K562 (cell line): ENCODE data around the gene OR2V2. TPM values are rescaled to one million over a fixed set of nuclear protein-coding genes. Genes with fewer than 3 reads are reported as not detected.
A peak's percentile ranks its signal among the peaks of the same experiment; 100 is the strongest.

ENCODE experiments used
- BCOR ChIP-seq: fragments of 450-650 bp; IDR thresholded peaks from 2 replicates; pipeline ENCODE4 v1.6.1; 2016
- CEBPB ChIP-seq: fragments of 450-650 bp; IDR thresholded peaks from 2 replicates; pipeline ENCODE4 v1.6.1; 2016; ENCODE audit warnings: missing genetic modification characterization, missing compliant biosample characterization
- CEBPG ChIP-seq, 3 experiments: fragments of 200-800 bp in 1 of 3; sonication (Bioruptor generic) in 1 of 3; sonication (generic) in 1 of 3; formaldehyde crosslinking in 1 of 3; IDR thresholded peaks in 2 of 3; conservative IDR thresholded peaks in 1 of 3; 2 replicates each; pipeline versions ENCODE4 v1.6.1 to v1.8.0; 2016 to 2022; ENCODE audit warnings: missing compliant biosample characterization in 2 of 3, missing genetic modification characterization in 2 of 3, mild to moderate bottlenecking in 1 of 3, missing genetic modification reagents in 1 of 3
- DDX20 ChIP-seq: fragments of 450-650 bp; IDR thresholded peaks from 2 replicates; pipeline ENCODE4 v1.6.1; 2016; ENCODE audit warnings: missing genetic modification characterization, low read depth, mild to moderate bottlenecking, missing compliant biosample characterization, moderate library complexity
- FOXJ3 ChIP-seq: sonication (generic); formaldehyde crosslinking; IDR thresholded peaks from 2 replicates; pipeline ENCODE4 v1.4.0; 2020; ENCODE audit warnings: mild to moderate bottlenecking, missing genetic modification reagents
- FUS ChIP-seq: fragments of 200-400 bp; formaldehyde crosslinking; optimal IDR thresholded peaks from 2 replicates; pipeline ENCODE3; 2017; ENCODE audit warnings: low read depth, low read length
- KLF1 ChIP-seq: fragments of 450-650 bp; IDR thresholded peaks from 2 replicates; pipeline ENCODE4 v1.6.1; 2016; ENCODE audit warnings: missing genetic modification characterization, missing compliant biosample characterization
- NR3C1 ChIP-seq: sonication (generic); formaldehyde crosslinking; IDR thresholded peaks from 2 replicates; pipeline ENCODE4 v1.8.1; 2022; ENCODE audit warnings: missing genetic modification reagents
- PHF21A ChIP-seq: fragments of 450-650 bp; IDR thresholded peaks from 2 replicates; pipeline ENCODE4 v1.6.1; 2017; ENCODE audit warnings: low read depth, borderline replicate concordance
- RBM17 ChIP-seq: fragments of 200-400 bp; formaldehyde crosslinking; IDR thresholded peaks from 2 replicates; pipeline ENCODE4 v1.6.1; 2017; ENCODE audit warnings: low read depth, mild to moderate bottlenecking, low read length, borderline replicate concordance
- RBM22 ChIP-seq: fragments of 200-400 bp; formaldehyde crosslinking; IDR thresholded peaks from 2 replicates; pipeline ENCODE4 v1.6.1; 2018; ENCODE audit warnings: low read length, low read depth; ENCODE audit not compliant: poor library complexity, severe bottlenecking
- RHOXF2B ChIP-seq: fragments of 250-450 bp; sonication (Bioruptor Pico); conservative IDR thresholded peaks from 2 replicates; pipeline ENCODE4 v1.5.1; 2021
- SIN3B ChIP-seq: fragments of 450-650 bp; IDR thresholded peaks from 2 replicates; pipeline ENCODE4 v1.6.1; 2017; ENCODE audit warnings: low read depth, mild to moderate bottlenecking, moderate library complexity
- ZC3H4 ChIP-seq: sonication (generic); formaldehyde crosslinking; IDR thresholded peaks from 2 replicates; pipeline ENCODE4 v1.9.0; 2021; ENCODE audit warnings: missing genetic modification reagents, borderline replicate concordance
- ZKSCAN3 ChIP-seq: fragments of 250-450 bp; sonication (Bioruptor Pico); IDR thresholded peaks from 2 replicates; pipeline ENCODE4 v1.4.0; 2020
- ZNF24 ChIP-seq: fragments of 450-650 bp; IDR thresholded peaks from 2 replicates; pipeline ENCODE4 v1.6.1; 2016
- ZNF263 ChIP-seq: sonication (generic); formaldehyde crosslinking; IDR thresholded peaks from 2 replicates; pipeline ENCODE4 v1.8.0; 2022; ENCODE audit warnings: mild to moderate bottlenecking, missing genetic modification reagents, borderline replicate concordance
- ZNF431 ChIP-seq: sonication (generic); formaldehyde crosslinking; IDR thresholded peaks from 2 replicates; pipeline ENCODE4 v1.8.0; 2022; ENCODE audit warnings: mild to moderate bottlenecking, missing genetic modification reagents
- polyA plus RNA-seq, 8 experiments: library from polyadenylated mRNA; depleted of rRNA in 4 of 8; stranded (reverse) in 5 of 8; unstranded in 3 of 8; fragments of >200 nt; fragmentation: Nextera tagmentation in 2 of 8; fragmentation: Illumina TruSeq in 1 of 8; extraction: Ambion mirVana in 2 of 8; extraction: Trizol in 1 of 8; gene quantifications; 2 replicates each; pipeline versions ENCODE4 v1.2.1 to v1.2.3, GENCODE V29; 2011 to 2014; ENCODE audit warnings: inconsistent platforms in 1 of 8, missing spikeins in 1 of 8
- total RNA-seq, 7 experiments: library from RNA; depleted of rRNA in 6 of 7; stranded (reverse); fragments of >200 nt in 6 of 7; fragmentation: Illumina TruSeq in 2 of 7; extraction: Trizol in 2 of 7; gene quantifications; 2 replicates each; pipeline versions ENCODE4 v1.2.1 to v1.2.3, GENCODE V29; 2011 to 2021; ENCODE audit warnings: low replicate concordance in 1 of 7
- TF ChIP-seq, protein P1 (sequence below): fragments of 250-450 bp; sonication (Bioruptor Pico); IDR thresholded peaks from 2 replicates; pipeline ENCODE4 v1.8.0; 2021; ENCODE audit warnings: moderate library complexity, mild to moderate bottlenecking, inconsistent platforms
- TF ChIP-seq, protein P2 (sequence below): sonication (generic); formaldehyde crosslinking; IDR thresholded peaks from 2 replicates; pipeline ENCODE4 v1.8.1; 2022; ENCODE audit warnings: missing genetic modification reagents
- TF ChIP-seq, protein P3 (sequence below): fragments of 450-650 bp; formaldehyde crosslinking; IDR thresholded peaks from 2 replicates; pipeline ENCODE4 v1.4.0; 2020; ENCODE audit warnings: mild to moderate bottlenecking, moderate library complexity
- TF ChIP-seq, protein P4 (sequence below): fragments of 250-450 bp; sonication (Bioruptor Pico); IDR thresholded peaks from 2 replicates; pipeline ENCODE4 v1.5.1; 2021; ENCODE audit warnings: mild to moderate bottlenecking

Gene OR2V2
- total and polyA plus RNA-seq, 9 of the 15 experiments (the other 6 are each of a cell fraction or from before 2014, with no cell fraction given) = 0.01 TPM; not detected in 8

DNA sequence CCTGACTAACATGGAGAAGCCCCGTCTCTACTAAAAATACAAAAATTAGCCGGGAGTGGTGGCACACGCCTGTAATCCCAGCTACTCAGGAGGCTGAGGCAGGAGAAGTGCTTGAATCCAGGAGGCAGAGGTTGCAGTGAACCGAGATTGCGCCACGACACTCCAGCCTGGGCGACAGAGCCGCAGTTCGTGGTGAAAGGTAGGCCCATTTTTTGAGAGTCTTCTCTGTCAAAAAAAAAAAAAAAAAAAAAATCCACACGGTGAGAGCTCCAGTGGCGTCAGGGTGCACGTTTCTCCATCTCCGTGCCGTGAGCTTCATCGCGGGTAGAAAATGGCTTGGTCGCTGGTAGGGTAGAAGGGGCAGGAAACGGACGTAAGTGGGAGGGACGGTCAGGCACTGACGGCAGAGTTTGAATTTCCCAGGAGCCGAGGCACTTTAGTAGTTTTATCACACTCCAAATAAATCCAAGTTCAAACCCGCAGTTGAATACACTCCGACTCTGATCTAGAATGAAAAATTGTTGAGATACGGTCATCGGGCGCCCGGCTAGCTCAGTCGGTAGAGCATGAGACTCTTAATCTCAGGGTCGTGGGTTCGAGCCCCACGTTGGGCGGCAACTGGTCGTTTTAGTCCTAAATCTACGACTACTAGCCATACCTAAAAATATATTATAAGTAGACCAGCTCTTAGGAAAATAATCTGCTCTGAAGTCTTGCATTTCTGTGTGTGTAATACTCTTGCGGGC is 60.0 kb downstream of the OR2V2 start (continued):
- TF ChIP-seq, protein P1, sequence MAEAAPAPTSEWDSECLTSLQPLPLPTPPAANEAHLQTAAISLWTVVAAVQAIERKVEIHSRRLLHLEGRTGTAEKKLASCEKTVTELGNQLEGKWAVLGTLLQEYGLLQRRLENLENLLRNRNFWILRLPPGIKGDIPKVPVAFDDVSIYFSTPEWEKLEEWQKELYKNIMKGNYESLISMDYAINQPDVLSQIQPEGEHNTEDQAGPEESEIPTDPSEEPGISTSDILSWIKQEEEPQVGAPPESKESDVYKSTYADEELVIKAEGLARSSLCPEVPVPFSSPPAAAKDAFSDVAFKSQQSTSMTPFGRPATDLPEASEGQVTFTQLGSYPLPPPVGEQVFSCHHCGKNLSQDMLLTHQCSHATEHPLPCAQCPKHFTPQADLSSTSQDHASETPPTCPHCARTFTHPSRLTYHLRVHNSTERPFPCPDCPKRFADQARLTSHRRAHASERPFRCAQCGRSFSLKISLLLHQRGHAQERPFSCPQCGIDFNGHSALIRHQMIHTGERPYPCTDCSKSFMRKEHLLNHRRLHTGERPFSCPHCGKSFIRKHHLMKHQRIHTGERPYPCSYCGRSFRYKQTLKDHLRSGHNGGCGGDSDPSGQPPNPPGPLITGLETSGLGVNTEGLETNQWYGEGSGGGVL = no peak
- TF ChIP-seq KLF1 (tag) (no peak), BCOR (peak; percentile 34), ZKSCAN3 (CRISPR knock-in tag) (no peak), CEBPG (CRISPR knock-in tag; IDR thresholded peaks at IDR 0.05) (no peak), CEBPG (tag; conservative IDR thresholded peaks at IDR 0.05 in 1 of 2, IDR thresholded peaks at IDR 0.05 in 1 of 2) (peak in 1 of 2 experiments; percentile 42; a peak in 2 of 4 replicates), SIN3B (no peak), ZNF24 (0 out of 2 replicates have a peak, but pooled peaks have one; percentile 55), ZNF431 (CRISPR knock-in tag) (0 out of 2 replicates have a peak, but pooled peaks have one; percentile 33), ZNF263 (CRISPR knock-in tag) (no peak), RHOXF2B (no peak), RBM22 (peak; percentile 64), FOXJ3 (no peak), NR3C1 (CRISPR knock-in tag) (no peak), CEBPB (tag) (peak; percentile 71; the same call in 1 of the 2 replicates), DDX20 (tag) (no peak), RBM17 (no peak), PHF21A (no peak; the same call in 1 of the 2 replicates), ZC3H4 (CRISPR knock-in tag) (no peak; the same call in 1 of the 2 replicates), FUS (no peak)
- TF ChIP-seq, protein P2, sequence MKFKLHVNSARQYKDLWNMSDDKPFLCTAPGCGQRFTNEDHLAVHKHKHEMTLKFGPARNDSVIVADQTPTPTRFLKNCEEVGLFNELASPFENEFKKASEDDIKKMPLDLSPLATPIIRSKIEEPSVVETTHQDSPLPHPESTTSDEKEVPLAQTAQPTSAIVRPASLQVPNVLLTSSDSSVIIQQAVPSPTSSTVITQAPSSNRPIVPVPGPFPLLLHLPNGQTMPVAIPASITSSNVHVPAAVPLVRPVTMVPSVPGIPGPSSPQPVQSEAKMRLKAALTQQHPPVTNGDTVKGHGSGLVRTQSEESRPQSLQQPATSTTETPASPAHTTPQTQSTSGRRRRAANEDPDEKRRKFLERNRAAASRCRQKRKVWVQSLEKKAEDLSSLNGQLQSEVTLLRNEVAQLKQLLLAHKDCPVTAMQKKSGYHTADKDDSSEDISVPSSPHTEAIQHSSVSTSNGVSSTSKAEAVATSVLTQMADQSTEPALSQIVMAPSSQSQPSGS = no peak
- TF ChIP-seq, protein P3, sequence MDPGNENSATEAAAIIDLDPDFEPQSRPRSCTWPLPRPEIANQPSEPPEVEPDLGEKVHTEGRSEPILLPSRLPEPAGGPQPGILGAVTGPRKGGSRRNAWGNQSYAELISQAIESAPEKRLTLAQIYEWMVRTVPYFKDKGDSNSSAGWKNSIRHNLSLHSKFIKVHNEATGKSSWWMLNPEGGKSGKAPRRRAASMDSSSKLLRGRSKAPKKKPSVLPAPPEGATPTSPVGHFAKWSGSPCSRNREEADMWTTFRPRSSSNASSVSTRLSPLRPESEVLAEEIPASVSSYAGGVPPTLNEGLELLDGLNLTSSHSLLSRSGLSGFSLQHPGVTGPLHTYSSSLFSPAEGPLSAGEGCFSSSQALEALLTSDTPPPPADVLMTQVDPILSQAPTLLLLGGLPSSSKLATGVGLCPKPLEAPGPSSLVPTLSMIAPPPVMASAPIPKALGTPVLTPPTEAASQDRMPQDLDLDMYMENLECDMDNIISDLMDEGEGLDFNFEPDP = no peak
- TF ChIP-seq, protein P4, sequence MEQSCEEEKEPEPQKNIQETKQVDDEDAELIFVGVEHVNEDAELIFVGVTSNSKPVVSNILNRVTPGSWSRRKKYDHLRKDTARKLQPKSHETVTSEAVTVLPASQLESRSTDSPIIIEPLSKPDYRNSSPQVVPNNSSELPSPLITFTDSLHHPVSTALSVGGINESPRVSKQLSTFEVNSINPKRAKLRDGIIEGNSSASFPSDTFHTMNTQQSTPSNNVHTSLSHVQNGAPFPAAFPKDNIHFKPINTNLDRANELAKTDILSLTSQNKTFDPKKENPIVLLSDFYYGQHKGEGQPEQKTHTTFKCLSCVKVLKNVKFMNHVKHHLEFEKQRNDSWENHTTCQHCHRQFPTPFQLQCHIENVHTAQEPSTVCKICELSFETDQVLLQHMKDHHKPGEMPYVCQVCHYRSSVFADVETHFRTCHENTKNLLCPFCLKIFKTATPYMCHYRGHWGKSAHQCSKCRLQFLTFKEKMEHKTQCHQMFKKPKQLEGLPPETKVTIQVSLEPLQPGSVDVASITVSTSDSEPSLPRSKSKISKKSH (CRISPR knock-in tag) = no peak
